Adrenal gland (tissue), 5 donors: ENCODE measurements around the gene NPIPB12.
"Not testable (repeated sequence)": the region's sequence is repeated elsewhere in the genome, so short reads cannot be mapped to it uniquely, and the experiment has no call there.

Experiments used
- POLR2A ChIP-seq, 2 donors: fragments of 450-650 bp; IDR thresholded peaks; one replicate each; pipeline ENCODE4 v1.6.1; 2017; ENCODE audit warnings: antibody characterized with exemption in 2 of 2, mild to moderate bottlenecking in 2 of 2, moderate library complexity in 1 of 2
- TF ChIP-seq, protein P1 (sequence below), 6 experiments: fragments of 450-650 bp in 4 of 6; fragments of 200-600 bp in 2 of 6; sonication (generic) in 1 of 6; IDR thresholded peaks; 1 replicate in 5 of 6; 2 replicates in 1 of 6; pipeline versions ENCODE4 v1.5.1 to v1.8.0; 2016 to 2021; ENCODE audit warnings: antibody characterized with exemption in 6 of 6, mild to moderate bottlenecking in 2 of 6, moderate library complexity in 1 of 6
- donor health status: DM: no; HTN: no; CAD: no.

DNA sequence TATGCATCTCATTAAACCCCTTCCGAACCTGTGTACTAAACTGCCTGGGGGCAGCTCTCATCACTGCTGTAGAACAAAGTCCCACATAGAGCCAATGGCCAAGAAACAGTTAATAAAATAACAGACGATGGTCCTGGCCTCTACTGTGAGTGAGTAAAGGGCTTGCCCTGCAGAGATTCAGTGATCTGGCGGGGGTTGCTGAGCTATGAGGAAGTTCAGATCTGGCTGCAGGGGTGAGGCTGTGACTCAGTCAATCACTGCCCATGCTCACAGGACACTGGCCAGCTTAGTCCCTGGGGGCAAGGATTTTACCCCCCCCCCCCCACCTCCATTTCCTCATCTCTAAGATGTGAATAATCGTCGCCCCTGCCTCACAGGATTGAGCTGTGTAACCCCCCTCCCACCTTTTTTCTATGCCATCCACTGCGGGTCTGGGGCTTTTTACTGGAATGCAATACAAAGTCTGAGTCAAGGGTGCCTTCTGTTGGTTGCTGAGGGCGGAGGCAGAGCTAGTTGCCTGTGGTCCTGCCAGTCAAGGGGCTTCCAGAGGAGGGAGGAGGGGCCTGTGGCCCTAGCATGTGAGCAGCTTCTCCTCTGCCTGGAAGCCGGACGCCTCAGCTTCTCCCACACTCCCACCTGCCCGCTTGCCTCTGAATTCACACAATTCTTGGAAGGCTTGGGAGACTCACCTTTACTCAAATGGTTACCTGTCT, 38.4 kb downstream of the NPIPB12 start:
- TF ChIP-seq, protein P1, sequence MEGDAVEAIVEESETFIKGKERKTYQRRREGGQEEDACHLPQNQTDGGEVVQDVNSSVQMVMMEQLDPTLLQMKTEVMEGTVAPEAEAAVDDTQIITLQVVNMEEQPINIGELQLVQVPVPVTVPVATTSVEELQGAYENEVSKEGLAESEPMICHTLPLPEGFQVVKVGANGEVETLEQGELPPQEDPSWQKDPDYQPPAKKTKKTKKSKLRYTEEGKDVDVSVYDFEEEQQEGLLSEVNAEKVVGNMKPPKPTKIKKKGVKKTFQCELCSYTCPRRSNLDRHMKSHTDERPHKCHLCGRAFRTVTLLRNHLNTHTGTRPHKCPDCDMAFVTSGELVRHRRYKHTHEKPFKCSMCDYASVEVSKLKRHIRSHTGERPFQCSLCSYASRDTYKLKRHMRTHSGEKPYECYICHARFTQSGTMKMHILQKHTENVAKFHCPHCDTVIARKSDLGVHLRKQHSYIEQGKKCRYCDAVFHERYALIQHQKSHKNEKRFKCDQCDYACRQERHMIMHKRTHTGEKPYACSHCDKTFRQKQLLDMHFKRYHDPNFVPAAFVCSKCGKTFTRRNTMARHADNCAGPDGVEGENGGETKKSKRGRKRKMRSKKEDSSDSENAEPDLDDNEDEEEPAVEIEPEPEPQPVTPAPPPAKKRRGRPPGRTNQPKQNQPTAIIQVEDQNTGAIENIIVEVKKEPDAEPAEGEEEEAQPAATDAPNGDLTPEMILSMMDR (IDR thresholded peaks at IDR 0.05) = not testable (repeated sequence)
- TF ChIP-seq POLR2A (IDR thresholded peaks at IDR 0.05) = not testable (repeated sequence)
